Liver (tissue), 3 donors: Measurements from ENCODE around the gene LRRFIP1.

Experiments
- EGR1 ChIP-seq, 2 donors: IDR thresholded peaks; 2 replicates each; pipeline ENCODE4 v1.6.1; 2016 to 2018; ENCODE audit warnings: antibody characterized with exemption in 2 of 2, low read depth in 2 of 2
- FOXA1 ChIP-seq: IDR thresholded peaks from 2 replicates; pipeline ENCODE4 v1.6.1; 2016; ENCODE audit warnings: antibody characterized with exemption
- GABPA ChIP-seq, 2 donors: IDR thresholded peaks in 1 of 2; conservative IDR thresholded peaks in 1 of 2; 2 replicates each; pipeline ENCODE4 v1.6.1; 2016; ENCODE audit warnings: antibody characterized with exemption in 2 of 2, mild to moderate bottlenecking in 1 of 2, moderate library complexity in 1 of 2
- HNF4A ChIP-seq, 2 donors: conservative IDR thresholded peaks; 2 replicates each; pipeline ENCODE4 v1.6.1; 2016; ENCODE audit warnings: antibody characterized with exemption in 2 of 2, mild to moderate bottlenecking in 2 of 2
- JUND ChIP-seq, 2 donors: IDR thresholded peaks; 2 replicates each; pipeline ENCODE4 v1.6.1; 2016; ENCODE audit warnings: antibody characterized with exemption in 2 of 2
- RAD21 ChIP-seq, 2 donors: IDR thresholded peaks; 2 replicates each; pipeline ENCODE4 v1.6.1; 2016; ENCODE audit warnings: antibody characterized with exemption in 2 of 2, mild to moderate bottlenecking in 2 of 2
- SP1 ChIP-seq: IDR thresholded peaks from 2 replicates; pipeline ENCODE4 v1.6.1; 2018; ENCODE audit warnings: antibody characterized with exemption, mild to moderate bottlenecking
- TAF1 ChIP-seq: conservative IDR thresholded peaks from 2 replicates; pipeline ENCODE4 v1.6.1; 2016; ENCODE audit warnings: antibody characterized with exemption, mild to moderate bottlenecking
- YY1 ChIP-seq: IDR thresholded peaks from 2 replicates; pipeline ENCODE4 v1.6.1; 2016; ENCODE audit warnings: antibody characterized with exemption, mild to moderate bottlenecking
- TF ChIP-seq, protein P1 (sequence below): fragments of 150-350 bp; IDR thresholded peaks from 2 replicates; pipeline ENCODE4 v1.5.1; 2017; ENCODE audit warnings: improper control_type of control experiment, low read depth, low read length; ENCODE audit not compliant: missing input control
- TF ChIP-seq, protein P2 (sequence below): IDR thresholded peaks from 2 replicates; pipeline ENCODE4 v1.6.1; 2016; ENCODE audit warnings: antibody characterized with exemption
- TF ChIP-seq, protein P3 (sequence below): IDR thresholded peaks from 2 replicates; pipeline ENCODE4 v1.6.1; 2016; ENCODE audit warnings: antibody characterized with exemption
- donor health status: healthy.
- donor health status: healthy.

DNA sequence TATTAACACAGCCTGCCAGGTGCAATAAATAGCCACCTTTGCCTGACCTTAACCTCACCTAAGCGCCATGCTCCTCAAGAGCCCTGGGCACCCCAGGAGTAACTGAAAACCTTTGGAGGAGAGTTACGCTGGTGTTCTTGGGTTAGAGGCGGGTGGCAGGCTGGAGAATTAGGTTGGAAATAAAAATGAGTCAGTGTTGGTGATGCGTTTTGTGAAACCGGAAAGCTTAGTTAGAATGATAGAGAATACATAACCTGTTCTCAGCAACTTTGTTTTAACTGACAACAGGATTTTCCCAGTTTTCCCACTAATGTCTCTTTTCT is 17.0 kb downstream of the LRRFIP1 start:
- TF ChIP-seq, protein P1, sequence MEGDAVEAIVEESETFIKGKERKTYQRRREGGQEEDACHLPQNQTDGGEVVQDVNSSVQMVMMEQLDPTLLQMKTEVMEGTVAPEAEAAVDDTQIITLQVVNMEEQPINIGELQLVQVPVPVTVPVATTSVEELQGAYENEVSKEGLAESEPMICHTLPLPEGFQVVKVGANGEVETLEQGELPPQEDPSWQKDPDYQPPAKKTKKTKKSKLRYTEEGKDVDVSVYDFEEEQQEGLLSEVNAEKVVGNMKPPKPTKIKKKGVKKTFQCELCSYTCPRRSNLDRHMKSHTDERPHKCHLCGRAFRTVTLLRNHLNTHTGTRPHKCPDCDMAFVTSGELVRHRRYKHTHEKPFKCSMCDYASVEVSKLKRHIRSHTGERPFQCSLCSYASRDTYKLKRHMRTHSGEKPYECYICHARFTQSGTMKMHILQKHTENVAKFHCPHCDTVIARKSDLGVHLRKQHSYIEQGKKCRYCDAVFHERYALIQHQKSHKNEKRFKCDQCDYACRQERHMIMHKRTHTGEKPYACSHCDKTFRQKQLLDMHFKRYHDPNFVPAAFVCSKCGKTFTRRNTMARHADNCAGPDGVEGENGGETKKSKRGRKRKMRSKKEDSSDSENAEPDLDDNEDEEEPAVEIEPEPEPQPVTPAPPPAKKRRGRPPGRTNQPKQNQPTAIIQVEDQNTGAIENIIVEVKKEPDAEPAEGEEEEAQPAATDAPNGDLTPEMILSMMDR = no peak
- TF ChIP-seq, protein P2, sequence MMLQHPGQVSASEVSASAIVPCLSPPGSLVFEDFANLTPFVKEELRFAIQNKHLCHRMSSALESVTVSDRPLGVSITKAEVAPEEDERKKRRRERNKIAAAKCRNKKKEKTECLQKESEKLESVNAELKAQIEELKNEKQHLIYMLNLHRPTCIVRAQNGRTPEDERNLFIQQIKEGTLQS = no peak
- TF ChIP-seq GABPA (IDR thresholded peaks at IDR 0.05 in 1 of 2, conservative IDR thresholded peaks at IDR 0.05 in 1 of 2) = no peak
- no peak for TF ChIP-seq HNF4A (conservative IDR thresholded peaks at IDR 0.05)
- no peak for TF ChIP-seq JUND (IDR thresholded peaks at IDR 0.05)
- TF ChIP-seq SP1 = no peak
- TF ChIP-seq FOXA1 = no peak
- TF ChIP-seq RAD21 (IDR thresholded peaks at IDR 0.05) = no peak
- TF ChIP-seq, protein P3, sequence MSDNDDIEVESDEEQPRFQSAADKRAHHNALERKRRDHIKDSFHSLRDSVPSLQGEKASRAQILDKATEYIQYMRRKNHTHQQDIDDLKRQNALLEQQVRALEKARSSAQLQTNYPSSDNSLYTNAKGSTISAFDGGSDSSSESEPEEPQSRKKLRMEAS = no peak
- TF ChIP-seq EGR1 (IDR thresholded peaks at IDR 0.05; ENCODE audit: low read depth in 2 of 2) = no peak
- no peak for TF ChIP-seq TAF1
- TF ChIP-seq YY1 = no peak
